GM18870 (cell line): Measurements from ENCODE around the gene CPHXL.

Source experiments
- ATAC-seq: cut with Tn5 transposase; IDR thresholded peaks from one replicate; pipeline ENCODE4 v1.9.1; 2021; ENCODE audit warnings: moderate library complexity; ENCODE audit not compliant: unreplicated experiment

CPHXL gene

GRCh38 chr16:75726390-75726789 lies at the start of gene CPHXL:
Gene CPHXL (minus strand): TSS chr16:75726490. CDS start chr16:75726442, 48 bp downstream.
- ATAC-seq: no peak

GRCh38 chr16:75774197-75774596 lies 47.9 kb upstream of the CPHXL start:
- ATAC-seq: no peak

GRCh38 chr16:75770051-75770450 lies 43.8 kb upstream of the CPHXL start:
- ATAC-seq: no peak

- ATAC-seq: peak; percentile 87
Observed at GRCh38 chr16:75764154-75764768, 38.0 kb upstream of the CPHXL start.

- ATAC-seq: no peak
Observed at GRCh38 chr16:75763204-75763603, 36.9 kb upstream of the CPHXL start.

GRCh38 chr16:75762746-75763145 lies 36.5 kb upstream of the CPHXL start:
- ATAC-seq: no peak

GRCh38 chr16:75761108-75761507 lies 34.8 kb upstream of the CPHXL start:
- peak; percentile 8 for ATAC-seq

- no peak for ATAC-seq
Observed at GRCh38 chr16:75760018-75760519, 33.8 kb upstream of the CPHXL start.

GRCh38 chr16:75758215-75758614 lies 31.9 kb upstream of the CPHXL start:
- ATAC-seq: no peak

GRCh38 chr16:75754141-75754540 lies 27.9 kb upstream of the CPHXL start:
- ATAC-seq: no peak

GRCh38 chr16:75750528-75750927 lies 24.2 kb upstream of the CPHXL start:
- no peak for ATAC-seq

- ATAC-seq: no peak
Observed at GRCh38 chr16:75746359-75746758, 20.1 kb upstream of the CPHXL start.

- no peak for ATAC-seq
Observed at GRCh38 chr16:75745823-75746222, 19.5 kb upstream of the CPHXL start.

- no peak for ATAC-seq
Observed at GRCh38 chr16:75745242-75745641, 19.0 kb upstream of the CPHXL start.

GRCh38 chr16:75742424-75743047 lies 16.2 kb upstream of the CPHXL start:
- ATAC-seq: no peak

GRCh38 chr16:75733305-75734211 lies 7.3 kb upstream of the CPHXL start:
- no peak for ATAC-seq

GRCh38 chr16:75732871-75733270 lies 6.6 kb upstream of the CPHXL start:
- ATAC-seq: no peak

- no peak for ATAC-seq
Observed at GRCh38 chr16:75727221-75727620, 931 bp upstream of the CPHXL start.

GRCh38 chr16:75718452-75718851 lies 7.8 kb downstream of the CPHXL start:
- no peak for ATAC-seq

GRCh38 chr16:75714661-75715060 lies 11.6 kb downstream of the CPHXL start:
- ATAC-seq: no peak

GRCh38 chr16:75710344-75710743 lies 15.9 kb downstream of the CPHXL start:
- no peak for ATAC-seq

- no peak for ATAC-seq
Observed at GRCh38 chr16:75703306-75703705, 23.0 kb downstream of the CPHXL start.
